PC-9 (cell line): ENCODE data around the gene SHISA7.
"Not testable (repeated sequence)": the region's sequence is repeated elsewhere in the genome, so short reads cannot be mapped to it uniquely, and the experiment has no call there.

Source experiments
- CTCF ChIP-seq: fragments of 200-600 bp; sonication (generic); conservative IDR thresholded peaks from 2 replicates; pipeline ENCODE4 v1.6.1; 2017; ENCODE audit warnings: mixed run types, antibody characterized with exemption, mild to moderate bottlenecking, moderate library complexity
- EZH2 ChIP-seq: fragments of 200-600 bp; sonication (generic); IDR thresholded peaks from 2 replicates; pipeline ENCODE4 v1.8.0; 2017; ENCODE audit warnings: antibody characterized with exemption, low read depth

- TF ChIP-seq CTCF, EZH2: not testable (repeated sequence)
Measured at GRCh38 chr19:55409179-55409578, 33.9 kb downstream of the SHISA7 start.
